Heart left ventricle (tissue), 16 donors: ENCODE measurements around the gene TMEM91. TPM values are rescaled to one million over a fixed set of nuclear protein-coding genes. Genes with fewer than 3 reads are reported as not detected.

Experiments used
- ATAC-seq, 4 donors: fragments of 200-7000 bp; cut with Tn5 transposase; one replicate each; pipeline ENCODE4 v1.9.1; 2020 to 2022; ENCODE audit warnings: moderate library complexity in 4 of 4, mild to moderate bottlenecking in 3 of 4, moderate number of reproducible peaks in 1 of 4
- DNase-seq, 5 donors: peaks; one replicate each; pipeline ENCODE4 v3.0.0-alpha.2; 2020
- H3K27ac ChIP-seq, 12 donors: fragments of 200-600 bp; sonication (generic) in 4 of 12; one replicate each; pipeline versions ENCODE4 v1.5.0 to v1.8.0; 2016 to 2022; ENCODE audit warnings: mild to moderate bottlenecking in 2 of 12
- H3K27me3 ChIP-seq, 9 donors: fragments of 200-600 bp; sonication (generic) in 2 of 9; one replicate each; pipeline versions ENCODE4 v1.5.1 to v1.8.0; 2016 to 2022; ENCODE audit warnings: mild to moderate bottlenecking in 3 of 9
- H3K36me3 ChIP-seq, 9 donors: fragments of 200-600 bp; sonication (generic) in 2 of 9; one replicate each; pipeline versions ENCODE4 v1.5.0 to v1.8.0; 2018 to 2022; ENCODE audit warnings: mild to moderate bottlenecking in 2 of 9
- H3K4me1 ChIP-seq, 12 donors: fragments of 200-600 bp; sonication (generic) in 4 of 12; one replicate each; pipeline versions ENCODE4 v1.5.0 to v1.8.0; 2016 to 2022; ENCODE audit warnings: mild to moderate bottlenecking in 3 of 12
- H3K4me3 ChIP-seq, 12 donors: fragments of 200-600 bp; sonication (generic) in 4 of 12; one replicate each; pipeline versions ENCODE4 v1.5.0 to v1.8.0; 2017 to 2022; ENCODE audit warnings: mild to moderate bottlenecking in 9 of 12, moderate library complexity in 4 of 12
- H3K9me3 ChIP-seq, 12 donors: fragments of 200-600 bp; sonication (generic) in 4 of 12; one replicate each; pipeline versions ENCODE4 v1.5.0 to v1.8.0; 2016 to 2022; ENCODE audit warnings: mild to moderate bottlenecking in 1 of 12
- POLR2A ChIP-seq, 2 donors: fragments of 450-650 bp; IDR thresholded peaks; one replicate each; pipeline ENCODE4 v1.6.1; 2017; ENCODE audit warnings: antibody characterized with exemption in 2 of 2, mild to moderate bottlenecking in 2 of 2, moderate library complexity in 2 of 2
- WGBS, 4 donors: extraction: QIAGEN DNeasy Blood & Tissue Kit in 2 of 4; methylation state at CpG; one replicate each; pipeline versions ENCODE4 v1.1.5 to v1.1.7; 2013 to 2018; 5-methylcytosine and 5-hydroxymethylcytosine counted together
- intact Hi-C, 10 donors: fragments of 100-400 bp; cut with DNase I; formaldehyde crosslinking; loops; one replicate each; pipeline versions ENCODE4 v1.11.1 to v1.14.2; 2022
- polyA plus RNA-seq, 2 donors: library from polyadenylated mRNA; stranded (reverse); fragments of 200-250 nt; gene quantifications; one replicate each; pipeline ENCODE4 v1.2.3, GENCODE V29; 2013
- total RNA-seq, 9 donors: library from RNA; depleted of rRNA in 2 of 9; stranded (reverse); fragments of >200 nt in 2 of 9; fragmentation: NEBNext Ultra II Directional in 3 of 9; extraction: Animal tissue kit (Norgen Biotek cat#: 25700) in 3 of 9; gene quantifications; one replicate each; pipeline versions ENCODE4 v1.1.0 to v1.2.4, GENCODE V29; 2016 to 2023
- TF ChIP-seq, protein P1 (sequence below), 12 donors: fragments of 200-600 bp; sonication (generic) in 4 of 12; IDR thresholded peaks; one replicate each; pipeline versions ENCODE4 v1.5.0 to v1.8.0; 2018 to 2022; ENCODE audit warnings: antibody characterized with exemption in 12 of 12, mild to moderate bottlenecking in 5 of 12
- donor health status: ischemic (EF 13 %, LVEDD 7.1; RV severe dilation, severe dysfunction).
- donor health status: healthy with polysubstance abuse.
- donor health status: DM: no; HTN: yes; CAD: no.
- donor health status: DM: no; HTN: no; CAD: no.
- donor health status: ischemic (EF 25% LVEDD 6.9; RV normal size, moderate dysfunction).
- donor health status: ischemic (EF 25% LVEDD 5.7; RV mildly dilated, moderate dysfunction).
- donor health status: healthy.
- donor health status: DM: yes; HTN: yes; CAD: no.
- donor health status: ischemic (EF 35%, LVEDD 5.7; RV mildly dilated, moderate dysfunction).
- donor health status: nonischemic (EF 11% LVEDD 7.7; RV severe dilation, severe dysfunction).
- donor health status: DM: yes; HTN: yes; CAD: no.
- donor health status: PGD.
- donor health status: ischemic (EF 29% LVEDD 5.4; RV normal size, mild dysfunction).
- donor health status: nonischemic (EF 23%, LVEDD 6.1; RV moderate dilation, normal function).

The TMEM91 gene
- total and polyA plus RNA-seq, 11 donors: 1.0 to 6.7 (median 2.5) TPM

DNA sequence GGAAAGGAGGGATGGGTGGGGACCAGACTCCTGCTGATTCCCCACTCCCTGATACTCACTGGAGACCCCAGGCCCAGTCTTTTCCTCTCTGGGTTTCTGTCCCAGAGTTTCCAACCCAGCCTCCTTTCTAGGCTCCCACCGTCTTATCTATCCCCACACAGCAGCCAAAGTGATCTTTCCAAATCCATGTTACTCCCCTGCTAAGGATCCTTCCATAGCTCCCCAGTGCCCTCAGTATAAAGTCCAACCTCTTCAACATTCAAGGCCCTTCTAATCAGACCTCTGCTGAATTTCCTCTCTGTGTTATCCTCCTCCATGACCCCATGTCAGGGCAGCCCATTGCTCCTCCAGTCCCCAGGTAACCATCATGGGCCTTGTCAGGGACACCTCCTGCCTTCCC lies 21.3 kb upstream of the TMEM91 start:
- TF ChIP-seq, protein P1, sequence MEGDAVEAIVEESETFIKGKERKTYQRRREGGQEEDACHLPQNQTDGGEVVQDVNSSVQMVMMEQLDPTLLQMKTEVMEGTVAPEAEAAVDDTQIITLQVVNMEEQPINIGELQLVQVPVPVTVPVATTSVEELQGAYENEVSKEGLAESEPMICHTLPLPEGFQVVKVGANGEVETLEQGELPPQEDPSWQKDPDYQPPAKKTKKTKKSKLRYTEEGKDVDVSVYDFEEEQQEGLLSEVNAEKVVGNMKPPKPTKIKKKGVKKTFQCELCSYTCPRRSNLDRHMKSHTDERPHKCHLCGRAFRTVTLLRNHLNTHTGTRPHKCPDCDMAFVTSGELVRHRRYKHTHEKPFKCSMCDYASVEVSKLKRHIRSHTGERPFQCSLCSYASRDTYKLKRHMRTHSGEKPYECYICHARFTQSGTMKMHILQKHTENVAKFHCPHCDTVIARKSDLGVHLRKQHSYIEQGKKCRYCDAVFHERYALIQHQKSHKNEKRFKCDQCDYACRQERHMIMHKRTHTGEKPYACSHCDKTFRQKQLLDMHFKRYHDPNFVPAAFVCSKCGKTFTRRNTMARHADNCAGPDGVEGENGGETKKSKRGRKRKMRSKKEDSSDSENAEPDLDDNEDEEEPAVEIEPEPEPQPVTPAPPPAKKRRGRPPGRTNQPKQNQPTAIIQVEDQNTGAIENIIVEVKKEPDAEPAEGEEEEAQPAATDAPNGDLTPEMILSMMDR (IDR thresholded peaks at IDR 0.05): no peak
- no peak for TF ChIP-seq POLR2A (IDR thresholded peaks at IDR 0.05)
- H3K4me3 ChIP-seq: no peak overlapping the region
- 81 to 92% (median 85%) methylated on average over 1 of the region's 1 CpG for WGBS, 4 donors
- intact Hi-C loops: loop anchor here in 5 of 10 donors (2.0 to 5.0 kb wide), 3 partner anchors 33 to 148 kb away; no protein-coding TSS in a partner anchor
- H3K27ac ChIP-seq: peak overlapping the region in 9 of 12 donors; percentile 14 to 96 (median 46)
- ATAC-seq (no peak), DNase-seq (no peak)
- no peaks in the 10 kb centered on the region for H3K36me3 ChIP-seq
- H3K4me1 ChIP-seq: peaks cover 0 to 59% (median 16%) of the 10 kb centered on the region in 12 donors
- no peaks in the 10 kb centered on the region for H3K9me3 ChIP-seq
- no peaks in the 10 kb centered on the region for H3K27me3 ChIP-seq

DNA sequence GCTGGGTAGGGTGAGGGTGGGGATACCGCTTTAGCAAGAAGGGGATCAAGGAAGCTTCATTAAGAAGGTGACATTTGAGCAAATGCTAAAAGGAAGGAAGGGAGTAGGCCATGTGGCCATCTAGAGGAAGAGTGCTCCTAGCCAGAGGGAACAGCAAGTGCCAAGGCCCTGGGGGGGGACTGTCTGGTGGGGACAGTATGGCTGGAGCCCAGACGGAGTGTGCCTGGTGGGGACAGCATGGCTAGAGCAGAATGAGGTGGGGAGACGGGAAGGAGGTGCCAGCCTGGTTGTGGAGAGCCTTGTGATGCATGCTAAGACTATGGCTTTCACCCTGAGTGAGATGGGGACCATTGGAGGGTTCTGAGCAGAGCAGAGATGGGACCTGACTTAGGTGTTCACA lies 20.5 kb upstream of the TMEM91 start:
- 66 to 74% (median 70%) methylated on average over 3 of the region's 3 CpGs for WGBS, 4 donors

DNA sequence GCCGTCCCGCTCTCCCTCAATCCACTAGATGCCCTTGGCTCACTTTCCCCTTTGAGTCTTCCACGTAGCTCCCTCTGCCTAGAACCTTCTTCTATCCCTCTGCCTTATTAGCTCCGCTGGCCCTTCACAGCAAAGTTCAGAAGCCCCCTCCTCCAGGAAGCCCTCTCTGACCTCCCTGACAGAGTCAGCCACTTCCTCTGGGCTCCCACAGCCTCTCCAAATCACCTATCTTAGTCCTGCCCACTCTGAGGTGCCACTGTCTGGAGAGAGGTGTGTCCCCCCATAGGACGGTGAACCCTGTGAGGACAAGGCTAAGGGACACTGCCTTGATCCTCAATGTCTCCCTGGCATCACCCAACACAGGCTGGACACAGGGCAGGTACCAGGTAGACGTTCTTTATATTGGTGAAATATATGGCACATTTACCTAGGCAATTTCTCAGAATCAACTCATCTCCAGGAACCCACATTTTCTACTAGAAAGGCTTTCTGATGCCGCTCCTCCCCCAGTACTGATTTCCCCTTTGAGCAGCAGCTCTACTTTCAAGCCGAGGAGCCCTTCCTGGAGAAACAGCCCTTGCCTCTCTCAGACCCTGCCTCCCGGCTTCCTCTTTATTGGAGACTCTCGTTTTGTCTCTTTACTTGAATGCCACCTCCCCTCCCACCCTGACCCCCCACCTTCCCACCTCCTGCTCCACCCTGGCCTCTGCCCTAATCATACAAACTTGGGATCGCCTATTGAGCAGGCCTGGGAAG lies 19.2 kb upstream of the TMEM91 start:
- Histone ChIP-seq H3K4me1 (peaks cover 0 to 47% (median 8%) of the 10 kb centered on the region in 12 donors), H3K36me3 (no peaks in the 10 kb centered on the region), H3K9me3 (no peaks in the 10 kb centered on the region), H3K4me3 (no peak overlapping the region), H3K27me3 (no peaks in the 10 kb centered on the region), H3K27ac (peak overlapping the region in 1 of 12 donors; percentile 77)
- ATAC-seq: no peak
- intact Hi-C loops: loop anchor here in 4 of 10 donors (5.0 kb wide), 1 partner anchor 35 kb away; no protein-coding TSS in a partner anchor
- 79 to 82% (median 81%) methylated on average over 11 of the region's 11 CpGs for WGBS, 4 donors
- no peak for DNase-seq
- TF ChIP-seq POLR2A (IDR thresholded peaks at IDR 0.05): no peak
- TF ChIP-seq, protein P1 (IDR thresholded peaks at IDR 0.05): no peak

More for the DNA sequence above, 20.5 kb upstream of the TMEM91 start:
- peaks cover 0 to 52% (median 10%) of the 10 kb centered on the region in 12 donors for H3K4me1 ChIP-seq
- DNase-seq: no peak
- ATAC-seq: no peak
- H3K9me3 ChIP-seq: no peaks in the 10 kb centered on the region
- H3K4me3 ChIP-seq: no peak overlapping the region
- intact Hi-C loops: loop anchor here in 5 of 10 donors (2.0 to 5.0 kb wide), 3 partner anchors 34 to 149 kb away; no protein-coding TSS in a partner anchor
- no peaks in the 10 kb centered on the region for H3K27me3 ChIP-seq
- H3K27ac ChIP-seq: peak overlapping the region in 8 of 12 donors; percentile 6 to 96 (median 40)
- TF ChIP-seq, protein P1 (IDR thresholded peaks at IDR 0.05): no peak
- no peak for TF ChIP-seq POLR2A (IDR thresholded peaks at IDR 0.05)
- H3K36me3 ChIP-seq: no peaks in the 10 kb centered on the region

DNA sequence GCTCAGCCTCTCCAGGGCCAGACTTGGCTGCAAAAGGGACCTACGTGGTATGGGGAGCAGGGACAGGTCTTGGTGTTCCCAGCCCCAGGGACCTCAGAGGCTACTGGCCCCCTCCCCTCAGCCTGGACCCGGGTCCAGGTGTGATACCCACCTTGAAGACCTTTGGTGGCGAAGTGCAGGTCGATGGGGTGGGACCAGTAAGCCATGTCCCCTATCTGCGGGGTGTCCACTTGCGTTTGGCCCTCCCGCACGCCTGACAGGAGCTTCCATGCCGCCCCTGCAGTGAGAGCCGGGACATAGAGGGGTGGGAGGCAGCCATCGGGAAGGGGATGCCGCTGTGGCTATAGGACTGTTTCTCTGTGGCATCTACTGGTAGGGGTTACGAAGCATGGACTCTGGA lies 18.6 kb upstream of the TMEM91 start:
- H3K4me1 ChIP-seq: peaks cover 0 to 47% (median 5%) of the 10 kb centered on the region in 12 donors

More for the DNA sequence above, 18.6 kb upstream of the TMEM91 start:
- peak overlapping the region in 1 of 12 donors; percentile 77 for H3K27ac ChIP-seq
- ATAC-seq (no peak), DNase-seq (no peak)
- H3K9me3 ChIP-seq: no peaks in the 10 kb centered on the region
- TF ChIP-seq POLR2A (IDR thresholded peaks at IDR 0.05): no peak
- TF ChIP-seq, protein P1 (IDR thresholded peaks at IDR 0.05): no peak
- intact Hi-C loops: loop anchor here in 4 of 10 donors (5.0 kb wide), 1 partner anchor 35 kb away; no protein-coding TSS in a partner anchor
- no peaks in the 10 kb centered on the region for H3K27me3 ChIP-seq
- no peak overlapping the region for H3K4me3 ChIP-seq
- WGBS, 4 donors: 93 to 97% (median 94%) methylated on average over 12 to 13 of the region's 13 CpGs
- H3K36me3 ChIP-seq: no peaks in the 10 kb centered on the region
